ACC112 (cell line): Measurements from ENCODE around the gene ACO2.
"Not testable (repeated sequence)": the region's sequence is repeated elsewhere in the genome, so short reads cannot be mapped to it uniquely, and the experiment has no call there.

ENCODE experiments used
- H2AFZ ChIP-seq: fragments of 200-600 bp; sonication (generic); one replicate; pipeline ENCODE4 v1.6.0; 2017; ENCODE audit warnings: antibody characterized with exemption, low read length; ENCODE audit not compliant: unreplicated experiment
- H3K27ac ChIP-seq: fragments of 200-600 bp; sonication (generic); 2 replicates; pipeline ENCODE4 v1.5.1; 2014; ENCODE audit warnings: low read depth, mild to moderate bottlenecking, antibody characterized with exemption, low read length, moderate library complexity
- H3K27me3 ChIP-seq: fragments of 200-600 bp; sonication (generic); 2 replicates; pipeline ENCODE4 v1.6.1; 2014; ENCODE audit warnings: mild to moderate bottlenecking, antibody characterized with exemption, low read length, moderate library complexity, mixed read lengths; ENCODE audit not compliant: insufficient read depth
- H3K36me3 ChIP-seq: fragments of 200-600 bp; sonication (generic); 2 replicates; pipeline ENCODE4 v1.6.1; 2016; ENCODE audit warnings: mild to moderate bottlenecking, antibody characterized with exemption, low read length, moderate library complexity, mixed read lengths; ENCODE audit not compliant: insufficient read depth
- H3K4me1 ChIP-seq: fragments of 200-600 bp; sonication (generic); one replicate; pipeline ENCODE4 v1.6.1; 2016; ENCODE audit warnings: low read length, mixed read lengths; ENCODE audit not compliant: insufficient read depth, unreplicated experiment, control insufficient read depth
- H3K4me3 ChIP-seq: fragments of 200-600 bp; sonication (generic); 2 replicates; pipeline ENCODE4 v1.5.1; 2014; ENCODE audit warnings: mild to moderate bottlenecking, low read depth, low read length
- H3K79me2 ChIP-seq: fragments of 200-600 bp; sonication (generic); one replicate; pipeline ENCODE4 v1.6.0; 2016; ENCODE audit warnings: low read length; ENCODE audit not compliant: control insufficient read depth, unreplicated experiment, insufficient read depth

ACO2 gene

GRCh38 chr22:41572305-41572704 lies 103.4 kb downstream of the ACO2 start:
- H2AFZ ChIP-seq, H3K79me2 ChIP-seq, H3K27ac ChIP-seq, H3K4me3 ChIP-seq, H3K4me1 ChIP-seq, H3K36me3 ChIP-seq, H3K27me3 ChIP-seq: not testable (repeated sequence)

DNA sequence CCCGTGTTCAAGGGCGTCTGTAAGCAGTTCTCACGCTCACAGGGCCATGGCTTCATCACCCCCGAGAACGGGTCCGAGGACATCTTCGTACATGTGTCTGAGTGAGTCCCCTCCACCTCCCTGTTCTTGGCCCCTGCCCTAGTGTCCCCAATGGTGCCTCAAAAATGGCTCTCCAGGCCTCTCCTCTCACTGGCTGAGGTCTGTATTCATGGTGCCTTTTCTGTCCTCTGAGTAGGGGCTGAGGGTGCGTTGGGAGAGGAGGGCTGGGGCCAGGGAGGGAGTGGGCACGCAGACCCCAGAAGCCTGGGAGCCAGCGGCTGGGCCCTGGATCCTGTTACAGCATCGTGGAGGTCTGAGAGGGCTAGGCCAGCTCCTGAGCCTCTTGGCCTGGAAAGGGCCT lies 104.8 kb downstream of the ACO2 start:
- Histone ChIP-seq H3K27me3 (no peaks in the 10 kb centered on the region), H3K4me1 (no peaks in the 10 kb centered on the region), H3K36me3 (no peaks in the 10 kb centered on the region), H3K27ac (no peak overlapping the region), H2AFZ (no peak overlapping the region), H3K4me3 (no peak overlapping the region), H3K79me2 (no peaks in the 10 kb centered on the region)

- H2AFZ ChIP-seq, result no peak overlapping the region
- H3K4me3 ChIP-seq, result no peak overlapping the region
- no peaks in the 10 kb centered on the region for H3K79me2 ChIP-seq
- no peaks in the 10 kb centered on the region for H3K4me1 ChIP-seq
- no peaks in the 10 kb centered on the region for H3K27me3 ChIP-seq
- no peaks in the 10 kb centered on the region for H3K36me3 ChIP-seq
- H3K27ac ChIP-seq, result no peak overlapping the region
Measured at GRCh38 chr22:41574847-41575381, 106.0 kb downstream of the ACO2 start.

DNA sequence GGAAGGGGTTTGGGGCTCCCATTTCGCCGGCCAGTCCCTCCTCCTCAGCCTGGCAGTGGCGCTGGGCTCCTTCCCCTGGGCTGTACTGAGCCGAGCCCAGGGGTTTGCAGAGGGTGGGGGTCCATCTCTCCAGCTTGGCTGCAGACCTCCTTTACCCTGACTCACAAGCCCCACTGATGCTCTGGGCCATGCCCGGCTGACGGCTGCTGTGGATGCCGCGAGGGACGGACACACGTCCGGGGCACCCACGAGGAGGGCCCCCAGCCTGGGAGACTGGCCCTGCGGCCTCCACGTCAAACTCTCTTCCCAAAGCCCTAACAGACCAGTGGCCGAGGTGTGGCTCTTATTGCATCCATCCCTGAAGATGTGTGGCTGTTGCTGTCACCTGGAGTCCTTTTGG lies 106.6 kb downstream of the ACO2 start:
- no peak overlapping the region for H2AFZ ChIP-seq
- no peaks in the 10 kb centered on the region for H3K36me3 ChIP-seq
- H3K79me2 ChIP-seq, result no peaks in the 10 kb centered on the region
- H3K27me3 ChIP-seq, result no peaks in the 10 kb centered on the region
- no peak overlapping the region for H3K4me3 ChIP-seq
- no peaks in the 10 kb centered on the region for H3K4me1 ChIP-seq
- no peak overlapping the region for H3K27ac ChIP-seq

DNA sequence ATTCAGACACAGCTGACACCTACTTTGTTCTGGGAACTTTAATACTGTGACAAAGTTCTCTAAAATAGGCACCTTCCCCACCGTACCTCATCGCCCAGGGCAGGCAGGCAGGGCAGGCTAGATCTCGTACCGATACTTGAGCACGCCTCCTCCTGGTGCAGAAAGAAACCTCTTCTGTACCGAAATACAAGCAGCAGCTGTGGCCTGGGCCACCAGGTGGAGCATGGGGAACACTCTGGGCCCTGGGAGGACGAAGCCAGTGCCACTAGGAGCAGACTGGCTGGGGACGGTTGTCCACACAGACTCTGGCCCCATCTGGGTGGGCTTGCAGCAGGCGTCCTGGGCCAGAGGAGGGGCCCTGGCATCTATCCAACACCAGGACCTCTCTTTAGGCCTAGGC lies 108.0 kb downstream of the ACO2 start:
- H3K36me3 ChIP-seq, result no peaks in the 10 kb centered on the region
- H3K79me2 ChIP-seq, result no peaks in the 10 kb centered on the region
- H2AFZ ChIP-seq, result no peak overlapping the region
- no peaks in the 10 kb centered on the region for H3K27me3 ChIP-seq
- H3K4me3 ChIP-seq, result no peak overlapping the region
- H3K27ac ChIP-seq, result no peak overlapping the region
- H3K4me1 ChIP-seq, result no peaks in the 10 kb centered on the region

DNA sequence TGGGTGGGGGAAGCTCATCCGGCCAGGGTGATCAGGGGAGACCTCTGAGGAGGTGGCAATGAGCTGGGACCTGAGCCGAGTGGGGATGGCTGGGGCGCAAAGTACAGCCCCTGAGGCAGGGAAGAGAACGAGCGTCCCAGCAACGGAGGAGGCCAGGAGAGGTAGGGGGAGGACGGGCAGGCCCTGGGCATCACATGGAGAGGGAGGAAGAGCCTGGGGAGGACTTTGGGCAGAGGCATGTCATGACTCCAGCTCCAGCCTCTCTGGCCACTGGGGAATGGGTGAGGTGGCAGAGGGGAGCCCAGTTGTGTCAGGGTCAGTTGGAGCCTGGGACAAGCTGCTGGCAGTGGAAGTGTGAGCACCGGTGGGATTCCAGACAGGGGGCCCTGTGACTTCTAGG lies 109.2 kb downstream of the ACO2 start:
- no peaks in the 10 kb centered on the region for H3K27me3 ChIP-seq
- H2AFZ ChIP-seq, result no peak overlapping the region
- H3K27ac ChIP-seq, result no peak overlapping the region
- H3K4me1 ChIP-seq, result no peaks in the 10 kb centered on the region
- H3K36me3 ChIP-seq, result no peaks in the 10 kb centered on the region
- H3K79me2 ChIP-seq, result no peaks in the 10 kb centered on the region
- no peak overlapping the region for H3K4me3 ChIP-seq
